Mesendoderm (in vitro differentiated cells): Measurements from ENCODE around the gene EIF4EBP3.
A peak's percentile ranks its signal among the peaks of the same experiment; 100 is the strongest.
"Not testable (repeated sequence)": the region's sequence is repeated elsewhere in the genome, so short reads cannot be mapped to it uniquely, and the experiment has no call there.

Source experiments
- DNase-seq: peaks from one replicate; pipeline ENCODE4 v3.0.0; 2013
- H2AK5ac ChIP-seq: 2 replicates; pipeline ENCODE4 v1.6.1; 2013; ENCODE audit warnings: low read length, inconsistent platforms
- H2BK120ac ChIP-seq: 2 replicates; pipeline ENCODE4 v1.6.1; 2013; ENCODE audit warnings: low read depth, mild to moderate bottlenecking, low read length, moderate library complexity, mixed read lengths
- H2BK15ac ChIP-seq: replicated peaks from 2 replicates; pipeline ENCODE4 v1.6.1; 2013; ENCODE audit warnings: low read depth, mild to moderate bottlenecking, moderate library complexity
- H2BK5ac ChIP-seq: 2 replicates; pipeline ENCODE4 v1.6.1; 2013; ENCODE audit warnings: low read length, inconsistent platforms
- H3K18ac ChIP-seq: 2 replicates; pipeline ENCODE4 v1.6.1; 2013; ENCODE audit warnings: mild to moderate bottlenecking, low read length, mixed read lengths
- H3K23ac ChIP-seq: one replicate; pipeline ENCODE4 v1.6.1; 2013; ENCODE audit warnings: low read length
- H3K27ac ChIP-seq: 2 replicates; pipeline ENCODE4 v1.5.1; 2013; ENCODE audit warnings: low read depth, mild to moderate bottlenecking, inconsistent platforms, low read length, moderate library complexity
- H3K27me3 ChIP-seq: 2 replicates; pipeline ENCODE4 v1.6.1; 2013; ENCODE audit warnings: low read length, control low read depth, mild to moderate bottlenecking, inconsistent platforms; ENCODE audit not compliant: insufficient read depth, poor library complexity
- H3K36me3 ChIP-seq: 2 replicates; pipeline ENCODE4 v1.6.1; 2013; ENCODE audit warnings: low read length, inconsistent platforms; ENCODE audit not compliant: control insufficient read depth, insufficient read depth
- H3K4ac ChIP-seq: one replicate; pipeline ENCODE4 v1.6.1; 2013; ENCODE audit warnings: low read depth, mild to moderate bottlenecking, low read length, moderate library complexity
- H3K4me1 ChIP-seq: 2 replicates; pipeline ENCODE4 v1.6.1; 2013; ENCODE audit warnings: low read depth, low read length, inconsistent platforms; ENCODE audit not compliant: control insufficient read depth
- H3K4me2 ChIP-seq: 2 replicates; pipeline ENCODE4 v1.6.1; 2013; ENCODE audit warnings: low read length
- H3K4me3 ChIP-seq: 2 replicates; pipeline ENCODE4 v1.5.1; 2013; ENCODE audit warnings: mild to moderate bottlenecking, low read length
- H3K56ac ChIP-seq: one replicate; pipeline ENCODE4 v1.6.1; 2013; ENCODE audit warnings: low read length
- H3K79me1 ChIP-seq: 2 replicates; pipeline ENCODE4 v1.6.1; 2013; ENCODE audit warnings: low read length, inconsistent platforms
- H3K79me2 ChIP-seq: 2 replicates; pipeline ENCODE4 v1.6.1; 2013; ENCODE audit warnings: mild to moderate bottlenecking, low read length; ENCODE audit not compliant: control insufficient read depth, insufficient read depth
- H3K9ac ChIP-seq: 2 replicates; pipeline ENCODE4 v1.6.1; 2013; ENCODE audit warnings: low read length, inconsistent platforms
- H4K5ac ChIP-seq: one replicate; pipeline ENCODE4 v1.6.1; 2013; ENCODE audit warnings: low read length
- H4K8ac ChIP-seq: one replicate; pipeline ENCODE4 v1.6.1; 2013; ENCODE audit warnings: low read depth, mild to moderate bottlenecking, control low read depth, low read length, moderate library complexity
- WGBS: extraction: QIAGEN DNeasy Blood & Tissue Kit; methylation state at CpG from one replicate; pipeline ENCODE4 v1.1.7; 2013; ENCODE audit warnings: low lambda C conversion rate, missing lambda C conversion rate; ENCODE audit not compliant: insufficient coverage; ENCODE audit errors: extremely low coverage; 5-methylcytosine and 5-hydroxymethylcytosine counted together

EIF4EBP3 gene

GRCh38 chr5:140573683-140574082, 26.2 kb downstream of the EIF4EBP3 start:
- Histone ChIP-seq H3K4ac (peak overlapping the region; percentile 77), H2BK120ac (peak overlapping the region; percentile 50), H3K4me1 (peaks cover 5% of the 10 kb centered on the region), H2BK15ac (no peak overlapping the region), H4K8ac (no peak overlapping the region), H3K79me2 (no peaks in the 10 kb centered on the region), H3K23ac (peak overlapping the region; percentile 91), H3K56ac (peak overlapping the region; percentile 75), H2AK5ac (peak overlapping the region; percentile 28), H3K27ac (peak overlapping the region; percentile 90), H3K18ac (peak overlapping the region; percentile 85), H3K79me1 (no peaks in the 10 kb centered on the region), H2BK5ac (peak overlapping the region; percentile 89), H3K27me3 (no peaks in the 10 kb centered on the region), H4K5ac (no peak overlapping the region), H3K9ac (no peak overlapping the region), H3K4me2 (no peak overlapping the region), H3K36me3 (no peaks in the 10 kb centered on the region), H3K4me3 (no peak overlapping the region)
- no peak for DNase-seq
- WGBS, result no CpG with 5 or more reads among the region's 7 CpGs

- Histone ChIP-seq H2AK5ac (no peak overlapping the region), H3K4me2 (no peak overlapping the region), H3K56ac (no peak overlapping the region), H4K5ac (no peak overlapping the region), H3K79me1 (no peaks in the 10 kb centered on the region), H3K27ac (peak overlapping the region; percentile 90), H2BK15ac (no peak overlapping the region), H3K27me3 (no peaks in the 10 kb centered on the region), H3K79me2 (no peaks in the 10 kb centered on the region), H3K4ac (no peak overlapping the region), H3K4me1 (peaks cover 5% of the 10 kb centered on the region), H3K4me3 (no peak overlapping the region), H4K8ac (no peak overlapping the region), H3K9ac (no peak overlapping the region), H2BK5ac (no peak overlapping the region), H3K23ac (no peak overlapping the region), H3K36me3 (no peaks in the 10 kb centered on the region), H2BK120ac (no peak overlapping the region), H3K18ac (no peak overlapping the region)
- no CpG with 5 or more reads among the region's 3 CpGs for WGBS
- DNase-seq, result peak; percentile 96
Observed at GRCh38 chr5:140574165-140574564, 26.7 kb downstream of the EIF4EBP3 start.

DNA sequence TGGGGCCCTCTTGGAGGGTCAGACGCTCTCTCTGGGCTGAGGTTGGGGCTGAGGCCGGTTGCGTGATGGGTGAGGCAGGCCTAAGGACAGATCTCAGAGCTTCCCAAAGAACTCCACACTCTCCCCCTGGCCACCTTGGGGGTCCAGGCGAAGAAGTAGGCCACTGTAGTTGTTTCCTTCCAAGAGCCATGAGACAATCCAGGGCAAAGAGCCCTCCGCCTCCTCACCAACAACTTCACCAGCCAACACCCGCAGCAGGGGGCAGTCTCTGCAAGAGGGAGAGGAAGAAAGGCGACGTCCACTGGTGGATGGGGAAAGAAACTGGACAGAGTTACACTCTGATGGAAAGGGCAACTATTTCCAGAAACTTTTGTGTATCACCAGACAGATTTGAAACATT, 27.8 kb downstream of the EIF4EBP3 start:
- no peak overlapping the region for H3K9ac ChIP-seq
- no CpG with 5 or more reads among the region's 8 CpGs for WGBS
- H3K4me3 ChIP-seq, result no peak overlapping the region
- H3K56ac ChIP-seq, result peak overlapping the region; percentile 40
- no peaks in the 10 kb centered on the region for H3K27me3 ChIP-seq
- no peaks in the 10 kb centered on the region for H3K36me3 ChIP-seq
- H3K79me2 ChIP-seq, result no peaks in the 10 kb centered on the region
- no peak overlapping the region for H3K23ac ChIP-seq
- H2BK5ac ChIP-seq, result peak overlapping the region; percentile 10
- H3K18ac ChIP-seq, result no peak overlapping the region
- no peaks in the 10 kb centered on the region for H3K79me1 ChIP-seq
- H2AK5ac ChIP-seq, result no peak overlapping the region
- no peak overlapping the region for H3K4me2 ChIP-seq
- no peak overlapping the region for H4K8ac ChIP-seq
- no peak overlapping the region for H4K5ac ChIP-seq
- peaks cover 5% of the 10 kb centered on the region for H3K4me1 ChIP-seq
- no peak overlapping the region for H2BK15ac ChIP-seq
- H2BK120ac ChIP-seq, result no peak overlapping the region
- peak overlapping the region; percentile 3 for H3K27ac ChIP-seq
- H3K4ac ChIP-seq, result peak overlapping the region; percentile 2
- peak; percentile 57 for DNase-seq

- Histone ChIP-seq H3K4ac (no peak overlapping the region), H3K4me1 (peaks cover 5% of the 10 kb centered on the region), H3K36me3 (no peaks in the 10 kb centered on the region), H2AK5ac (no peak overlapping the region), H3K27me3 (no peaks in the 10 kb centered on the region), H3K79me2 (no peaks in the 10 kb centered on the region), H3K4me2 (no peak overlapping the region), H4K5ac (no peak overlapping the region), H3K23ac (no peak overlapping the region), H2BK15ac (no peak overlapping the region), H3K4me3 (no peak overlapping the region), H3K56ac (peak overlapping the region; percentile 37), H4K8ac (no peak overlapping the region), H2BK120ac (no peak overlapping the region), H3K18ac (no peak overlapping the region), H3K27ac (peak overlapping the region; percentile 21), H3K9ac (no peak overlapping the region), H3K79me1 (no peaks in the 10 kb centered on the region), H2BK5ac (no peak overlapping the region)
- peak; percentile 27 for DNase-seq
- WGBS, result no CpG with 5 or more reads among the region's 2 CpGs
Observed at GRCh38 chr5:140576776-140577201, 29.3 kb downstream of the EIF4EBP3 start.

GRCh38 chr5:140579188-140579747, 31.8 kb downstream of the EIF4EBP3 start:
- H3K18ac ChIP-seq, H2BK120ac ChIP-seq, H3K4me2 ChIP-seq, H3K4ac ChIP-seq, H3K79me2 ChIP-seq, H3K79me1 ChIP-seq, H4K5ac ChIP-seq, H3K4me1 ChIP-seq, H2AK5ac ChIP-seq, H3K23ac ChIP-seq, H3K27me3 ChIP-seq, H3K36me3 ChIP-seq, H2BK5ac ChIP-seq, H2BK15ac ChIP-seq, DNase-seq, H3K27ac ChIP-seq, H3K4me3 ChIP-seq, H4K8ac ChIP-seq, H3K9ac ChIP-seq, H3K56ac ChIP-seq: not testable (repeated sequence)
- no CpG with 5 or more reads among the region's 6 CpGs for WGBS

DNA sequence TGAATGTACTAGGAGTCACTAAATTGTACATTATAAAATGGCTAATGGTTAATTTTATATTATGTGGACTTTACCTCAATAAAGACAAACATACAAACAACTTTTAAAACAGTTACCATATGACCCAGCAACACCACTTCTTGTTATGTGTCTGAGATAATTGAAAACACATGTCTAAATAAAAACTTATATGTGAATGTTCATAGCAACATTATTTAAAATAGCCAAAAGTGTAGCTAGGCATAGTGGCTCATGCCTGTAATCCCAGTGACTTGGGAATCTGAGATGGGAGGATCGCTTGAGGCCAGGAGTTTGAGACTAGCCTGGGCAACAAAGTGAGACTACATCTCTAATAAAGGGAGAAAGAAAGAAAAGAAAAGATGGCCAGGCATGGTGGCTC, 40.0 kb downstream of the EIF4EBP3 start:
- Histone ChIP-seq H3K56ac (no peak overlapping the region), H3K36me3 (no peaks in the 10 kb centered on the region), H3K27me3 (no peaks in the 10 kb centered on the region), H4K8ac (no peak overlapping the region), H2BK15ac (no peak overlapping the region), H3K18ac (no peak overlapping the region), H4K5ac (no peak overlapping the region), H3K23ac (no peak overlapping the region), H3K4me3 (no peak overlapping the region), H2BK5ac (no peak overlapping the region), H3K79me2 (no peaks in the 10 kb centered on the region), H3K27ac (no peak overlapping the region), H2AK5ac (no peak overlapping the region), H3K79me1 (no peaks in the 10 kb centered on the region), H3K4me1 (no peaks in the 10 kb centered on the region), H3K4ac (no peak overlapping the region), H3K4me2 (no peak overlapping the region), H2BK120ac (no peak overlapping the region), H3K9ac (no peak overlapping the region)
- WGBS, result no CpG with 5 or more reads among the region's 1 CpG
- DNase-seq, result no peak
